ENCODE measurements around the gene HMBS.

The HMBS gene

GRCh38 chr11:119111361-119111925 lies 26.8 kb downstream of the HMBS start:
- H3K27ac ChIP-seq (ENCODE audit: low read length): no peak overlapping the region
- H3K9me3 ChIP-seq (ENCODE audit: control insufficient read depth in 2 of 2, low read length in 2 of 2): no peaks in the 10 kb centered on the region
- H3K9ac ChIP-seq (ENCODE audit: low read length in 2 of 2): no peak overlapping the region
- H3K36me3 ChIP-seq (ENCODE audit: control insufficient read depth in 2 of 2, insufficient read depth in 2 of 2, low read length in 2 of 2): peaks cover 20 to 39% of the 10 kb centered on the region in 2 donors
- H3K4me3 ChIP-seq (ENCODE audit: low read length in 2 of 2): no peak overlapping the region
- H3K27me3 ChIP-seq (ENCODE audit: control insufficient read depth in 1 of 2, insufficient read depth in 2 of 2, low read length in 2 of 2): no peaks in the 10 kb centered on the region
- peaks cover 25% of the 10 kb centered on the region for H3K4me1 ChIP-seq (ENCODE audit: control insufficient read depth, insufficient read depth, low read length)

- Histone ChIP-seq H3K9ac (ENCODE audit: low read length in 2 of 2) (no peak overlapping the region), H3K36me3 (ENCODE audit: control insufficient read depth in 2 of 2, insufficient read depth in 2 of 2, low read length in 2 of 2) (peaks cover 20 to 39% of the 10 kb centered on the region in 2 donors), H3K9me3 (ENCODE audit: control insufficient read depth in 2 of 2, low read length in 2 of 2) (no peaks in the 10 kb centered on the region), H3K4me3 (ENCODE audit: low read length in 2 of 2) (no peak overlapping the region), H3K4me1 (ENCODE audit: control insufficient read depth, insufficient read depth, low read length) (peaks cover 20% of the 10 kb centered on the region), H3K27ac (ENCODE audit: low read length) (no peak overlapping the region), H3K27me3 (ENCODE audit: control insufficient read depth in 1 of 2, insufficient read depth in 2 of 2, low read length in 2 of 2) (no peaks in the 10 kb centered on the region)
Measured at GRCh38 chr11:119112314-119113020, 27.8 kb downstream of the HMBS start.

GRCh38 chr11:119113716-119114115 lies 29.0 kb downstream of the HMBS start:
- no peak overlapping the region for H3K27ac ChIP-seq (ENCODE audit: low read length)
- no peak overlapping the region for H3K4me3 ChIP-seq (ENCODE audit: low read length in 2 of 2)
- H3K27me3 ChIP-seq (ENCODE audit: control insufficient read depth in 1 of 2, insufficient read depth in 2 of 2, low read length in 2 of 2): no peaks in the 10 kb centered on the region
- no peak overlapping the region for H3K9ac ChIP-seq (ENCODE audit: low read length in 2 of 2)
- H3K9me3 ChIP-seq (ENCODE audit: control insufficient read depth in 2 of 2, low read length in 2 of 2): no peaks in the 10 kb centered on the region
- peaks cover 12% of the 10 kb centered on the region for H3K4me1 ChIP-seq (ENCODE audit: control insufficient read depth, insufficient read depth, low read length)
- H3K36me3 ChIP-seq (ENCODE audit: control insufficient read depth in 2 of 2, insufficient read depth in 2 of 2, low read length in 2 of 2): peaks cover 20 to 39% of the 10 kb centered on the region in 2 donors

GRCh38 chr11:119114351-119114750 lies 29.7 kb downstream of the HMBS start:
- H3K9me3 ChIP-seq (ENCODE audit: control insufficient read depth in 2 of 2, low read length in 2 of 2): no peaks in the 10 kb centered on the region
- peaks cover 5% of the 10 kb centered on the region for H3K4me1 ChIP-seq (ENCODE audit: control insufficient read depth, insufficient read depth, low read length)
- no peak overlapping the region for H3K9ac ChIP-seq (ENCODE audit: low read length in 2 of 2)
- peaks cover 20 to 39% of the 10 kb centered on the region in 2 donors for H3K36me3 ChIP-seq (ENCODE audit: control insufficient read depth in 2 of 2, insufficient read depth in 2 of 2, low read length in 2 of 2)
- H3K4me3 ChIP-seq (ENCODE audit: low read length in 2 of 2): no peak overlapping the region
- H3K27ac ChIP-seq (ENCODE audit: low read length): no peak overlapping the region
- H3K27me3 ChIP-seq (ENCODE audit: control insufficient read depth in 1 of 2, insufficient read depth in 2 of 2, low read length in 2 of 2): no peaks in the 10 kb centered on the region

- H3K27me3 ChIP-seq (ENCODE audit: control insufficient read depth in 1 of 2, insufficient read depth in 2 of 2, low read length in 2 of 2): no peaks in the 10 kb centered on the region
- H3K36me3 ChIP-seq (ENCODE audit: control insufficient read depth in 2 of 2, insufficient read depth in 2 of 2, low read length in 2 of 2): peaks cover 20 to 35% of the 10 kb centered on the region in 2 donors
- peaks cover 2% of the 10 kb centered on the region for H3K4me1 ChIP-seq (ENCODE audit: control insufficient read depth, insufficient read depth, low read length)
- H3K4me3 ChIP-seq (ENCODE audit: low read length in 2 of 2): no peak overlapping the region
- no peaks in the 10 kb centered on the region for H3K9me3 ChIP-seq (ENCODE audit: control insufficient read depth in 2 of 2, low read length in 2 of 2)
- H3K9ac ChIP-seq (ENCODE audit: low read length in 2 of 2): no peak overlapping the region
- H3K27ac ChIP-seq (ENCODE audit: low read length): no peak overlapping the region
Measured at GRCh38 chr11:119115484-119116234, 31.0 kb downstream of the HMBS start.

- peaks cover 4% of the 10 kb centered on the region for H3K4me1 ChIP-seq (ENCODE audit: control insufficient read depth, insufficient read depth, low read length)
- H3K4me3 ChIP-seq (ENCODE audit: low read length in 2 of 2): no peak overlapping the region
- no peaks in the 10 kb centered on the region for H3K9me3 ChIP-seq (ENCODE audit: control insufficient read depth in 2 of 2, low read length in 2 of 2)
- no peak overlapping the region for H3K27ac ChIP-seq (ENCODE audit: low read length)
- H3K9ac ChIP-seq (ENCODE audit: low read length in 2 of 2): no peak overlapping the region
- H3K36me3 ChIP-seq (ENCODE audit: control insufficient read depth in 2 of 2, insufficient read depth in 2 of 2, low read length in 2 of 2): peaks cover 17 to 30% of the 10 kb centered on the region in 2 donors
- H3K27me3 ChIP-seq (ENCODE audit: control insufficient read depth in 1 of 2, insufficient read depth in 2 of 2, low read length in 2 of 2): no peaks in the 10 kb centered on the region
Measured at GRCh38 chr11:119116235-119116594, 31.5 kb downstream of the HMBS start.

GRCh38 chr11:119116601-119117000 lies 31.9 kb downstream of the HMBS start:
- H3K4me1 ChIP-seq (ENCODE audit: control insufficient read depth, insufficient read depth, low read length): peaks cover 4% of the 10 kb centered on the region
- H3K4me3 ChIP-seq (ENCODE audit: low read length in 2 of 2): no peak overlapping the region
- H3K9ac ChIP-seq (ENCODE audit: low read length in 2 of 2): no peak overlapping the region
- H3K27ac ChIP-seq (ENCODE audit: low read length): no peak overlapping the region
- H3K27me3 ChIP-seq (ENCODE audit: control insufficient read depth in 1 of 2, insufficient read depth in 2 of 2, low read length in 2 of 2): no peaks in the 10 kb centered on the region
- H3K36me3 ChIP-seq (ENCODE audit: control insufficient read depth in 2 of 2, insufficient read depth in 2 of 2, low read length in 2 of 2): peaks cover 15 to 26% of the 10 kb centered on the region in 2 donors
- H3K9me3 ChIP-seq (ENCODE audit: control insufficient read depth in 2 of 2, low read length in 2 of 2): no peaks in the 10 kb centered on the region

- H3K9ac ChIP-seq (ENCODE audit: low read length in 2 of 2): no peak overlapping the region
- no peaks in the 10 kb centered on the region for H3K27me3 ChIP-seq (ENCODE audit: control insufficient read depth in 1 of 2, insufficient read depth in 2 of 2, low read length in 2 of 2)
- no peak overlapping the region for H3K4me3 ChIP-seq (ENCODE audit: low read length in 2 of 2)
- H3K9me3 ChIP-seq (ENCODE audit: control insufficient read depth in 2 of 2, low read length in 2 of 2): no peaks in the 10 kb centered on the region
- no peak overlapping the region for H3K27ac ChIP-seq (ENCODE audit: low read length)
- H3K36me3 ChIP-seq (ENCODE audit: control insufficient read depth in 2 of 2, insufficient read depth in 2 of 2, low read length in 2 of 2): peaks cover 10 to 22% of the 10 kb centered on the region in 2 donors
- H3K4me1 ChIP-seq (ENCODE audit: control insufficient read depth, insufficient read depth, low read length): peaks cover 7% of the 10 kb centered on the region
Measured at GRCh38 chr11:119117004-119117706, 32.5 kb downstream of the HMBS start.

- Histone ChIP-seq H3K4me1 (ENCODE audit: control insufficient read depth, insufficient read depth, low read length) (peaks cover 14% of the 10 kb centered on the region), H3K27me3 (ENCODE audit: control insufficient read depth in 1 of 2, insufficient read depth in 2 of 2, low read length in 2 of 2) (no peaks in the 10 kb centered on the region), H3K36me3 (ENCODE audit: control insufficient read depth in 2 of 2, insufficient read depth in 2 of 2, low read length in 2 of 2) (peaks cover 4 to 12% of the 10 kb centered on the region in 2 donors), H3K9ac (ENCODE audit: low read length in 2 of 2) (no peak overlapping the region), H3K9me3 (ENCODE audit: control insufficient read depth in 2 of 2, low read length in 2 of 2) (no peaks in the 10 kb centered on the region), H3K4me3 (ENCODE audit: low read length in 2 of 2) (no peak overlapping the region), H3K27ac (ENCODE audit: low read length) (no peak overlapping the region)
Measured at GRCh38 chr11:119118227-119118626, 33.5 kb downstream of the HMBS start.

- Histone ChIP-seq H3K9me3 (ENCODE audit: control insufficient read depth in 2 of 2, low read length in 2 of 2) (no peaks in the 10 kb centered on the region), H3K9ac (ENCODE audit: low read length in 2 of 2) (no peak overlapping the region), H3K27ac (ENCODE audit: low read length) (no peak overlapping the region), H3K4me3 (ENCODE audit: low read length in 2 of 2) (no peak overlapping the region), H3K4me1 (ENCODE audit: control insufficient read depth, insufficient read depth, low read length) (peaks cover 14% of the 10 kb centered on the region), H3K27me3 (ENCODE audit: control insufficient read depth in 1 of 2, insufficient read depth in 2 of 2, low read length in 2 of 2) (no peaks in the 10 kb centered on the region), H3K36me3 (ENCODE audit: control insufficient read depth in 2 of 2, insufficient read depth in 2 of 2, low read length in 2 of 2) (peaks cover 5 to 8% of the 10 kb centered on the region in 2 donors)
Measured at GRCh38 chr11:119118946-119119345, 34.3 kb downstream of the HMBS start.

Data from stomach smooth muscle (tissue), 2 donors.